GM12801 (cell line): Measurements from ENCODE around the gene FYB2.

Experiments used
- CTCF ChIP-seq: IDR thresholded peaks from one replicate; pipeline ENCODE4 v1.5.1; 2011; ENCODE audit warnings: control low read depth; ENCODE audit not compliant: insufficient read length; ENCODE audit errors: extremely low read depth

FYB2 gene

GRCh38 chr1:56856186-56856585 is 37.0 kb upstream of the FYB2 start:
- TF ChIP-seq CTCF: no peak

- no peak for TF ChIP-seq CTCF
Measured at GRCh38 chr1:56855190-56855589, 36.0 kb upstream of the FYB2 start.

- TF ChIP-seq CTCF: no peak
Measured at GRCh38 chr1:56854521-56855099, 35.4 kb upstream of the FYB2 start, which contains the start of gene C8A. TSS of gene C8A (plus strand) at chr1:56854797. CDS start at chr1:56854902, 105 bp downstream.

- no peak for TF ChIP-seq CTCF
Measured at GRCh38 chr1:56852476-56852875, 33.3 kb upstream of the FYB2 start.

- TF ChIP-seq CTCF: no peak
Measured at GRCh38 chr1:56850922-56851321, 31.7 kb upstream of the FYB2 start.

- no peak for TF ChIP-seq CTCF
Measured at GRCh38 chr1:56850411-56850810, 31.2 kb upstream of the FYB2 start.

- no peak for TF ChIP-seq CTCF
Measured at GRCh38 chr1:56849750-56850149, 30.5 kb upstream of the FYB2 start.
